GM13976 (cell line): ENCODE measurements around the gene SNTG2.

Source experiments
- DNase-seq: peaks from one replicate; pipeline ENCODE4 v3.0.0; 2012; ENCODE audit warnings: low spot score
- in situ Hi-C: fragments of 300-500 bp; cut with MboI; formaldehyde crosslinking; loops from one replicate; pipeline ENCODE4 v1.12.0; 2022; ENCODE audit warnings: low sequenced_read_pairs, mixed read lengths, inconsistent platforms; ENCODE audit not compliant: unreplicated experiment
- TF ChIP-seq, protein P1 (sequence below): IDR thresholded peaks from 2 replicates; pipeline ENCODE4 v1.5.1; 2012; ENCODE audit warnings: borderline replicate concordance, mild to moderate bottlenecking; ENCODE audit not compliant: insufficient read depth; ENCODE audit errors: extremely low read depth, missing control alignments, control extremely low read depth

The SNTG2 gene

DNA sequence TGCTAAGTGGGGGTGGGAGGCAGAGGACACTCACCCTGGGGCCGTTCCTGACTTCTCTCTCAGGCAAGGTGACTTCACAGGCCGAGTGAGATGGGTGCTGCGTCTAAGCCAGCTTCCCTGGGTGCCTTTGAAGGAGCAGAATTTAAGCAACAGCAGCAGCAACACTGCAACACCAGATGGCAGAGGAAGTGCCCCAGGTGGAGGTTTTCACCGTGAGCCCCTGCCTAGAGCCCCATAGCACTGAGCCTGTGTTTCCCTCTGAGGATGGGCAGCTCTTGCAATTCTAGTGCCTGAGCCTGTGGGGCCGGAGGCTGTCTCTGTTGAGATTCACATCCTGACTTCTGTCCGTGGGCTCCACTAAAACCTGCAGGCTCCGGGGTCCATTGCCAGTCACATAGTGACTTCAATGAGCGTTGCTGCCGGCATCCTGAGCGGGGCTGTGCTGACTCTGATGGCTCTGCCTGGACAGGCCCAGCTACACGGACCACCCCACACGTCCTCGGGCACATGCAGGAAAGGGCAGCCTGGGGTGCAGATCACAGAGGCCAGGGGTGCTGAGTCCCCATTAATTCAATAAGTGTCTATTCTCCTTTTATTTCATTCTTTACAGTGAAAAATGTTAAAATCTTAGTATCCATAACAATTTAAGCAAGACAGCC, 218.8 kb downstream of the SNTG2 start:
- in situ Hi-C loops = no loop called here

DNA sequence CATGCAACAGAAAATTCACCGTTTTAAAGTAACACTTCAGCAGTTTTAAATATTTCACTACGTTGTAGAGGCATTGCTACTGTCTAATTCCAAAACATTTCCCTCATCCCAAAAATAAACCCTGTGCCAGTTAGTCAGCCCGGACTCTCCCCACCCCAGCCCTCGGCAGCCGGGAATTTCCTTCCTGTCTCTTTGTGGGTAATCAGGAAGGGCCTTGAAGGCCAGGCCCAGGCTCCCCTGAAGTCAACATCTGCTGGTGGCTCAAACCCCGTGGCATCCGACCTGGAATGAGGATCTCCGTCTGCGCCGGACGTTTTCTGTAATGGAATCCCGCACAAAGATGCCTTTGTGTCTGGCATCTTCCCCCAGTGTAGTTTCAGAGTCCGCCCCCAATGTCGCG, 219.6 kb downstream of the SNTG2 start:
- in situ Hi-C loops = no loop called here
- TF ChIP-seq, protein P1, sequence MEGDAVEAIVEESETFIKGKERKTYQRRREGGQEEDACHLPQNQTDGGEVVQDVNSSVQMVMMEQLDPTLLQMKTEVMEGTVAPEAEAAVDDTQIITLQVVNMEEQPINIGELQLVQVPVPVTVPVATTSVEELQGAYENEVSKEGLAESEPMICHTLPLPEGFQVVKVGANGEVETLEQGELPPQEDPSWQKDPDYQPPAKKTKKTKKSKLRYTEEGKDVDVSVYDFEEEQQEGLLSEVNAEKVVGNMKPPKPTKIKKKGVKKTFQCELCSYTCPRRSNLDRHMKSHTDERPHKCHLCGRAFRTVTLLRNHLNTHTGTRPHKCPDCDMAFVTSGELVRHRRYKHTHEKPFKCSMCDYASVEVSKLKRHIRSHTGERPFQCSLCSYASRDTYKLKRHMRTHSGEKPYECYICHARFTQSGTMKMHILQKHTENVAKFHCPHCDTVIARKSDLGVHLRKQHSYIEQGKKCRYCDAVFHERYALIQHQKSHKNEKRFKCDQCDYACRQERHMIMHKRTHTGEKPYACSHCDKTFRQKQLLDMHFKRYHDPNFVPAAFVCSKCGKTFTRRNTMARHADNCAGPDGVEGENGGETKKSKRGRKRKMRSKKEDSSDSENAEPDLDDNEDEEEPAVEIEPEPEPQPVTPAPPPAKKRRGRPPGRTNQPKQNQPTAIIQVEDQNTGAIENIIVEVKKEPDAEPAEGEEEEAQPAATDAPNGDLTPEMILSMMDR = no peak
- DNase-seq = no peak

More for the DNA sequence above, 218.8 kb downstream of the SNTG2 start:
- TF ChIP-seq, protein P1 = no peak
- DNase-seq = no peak

DNA sequence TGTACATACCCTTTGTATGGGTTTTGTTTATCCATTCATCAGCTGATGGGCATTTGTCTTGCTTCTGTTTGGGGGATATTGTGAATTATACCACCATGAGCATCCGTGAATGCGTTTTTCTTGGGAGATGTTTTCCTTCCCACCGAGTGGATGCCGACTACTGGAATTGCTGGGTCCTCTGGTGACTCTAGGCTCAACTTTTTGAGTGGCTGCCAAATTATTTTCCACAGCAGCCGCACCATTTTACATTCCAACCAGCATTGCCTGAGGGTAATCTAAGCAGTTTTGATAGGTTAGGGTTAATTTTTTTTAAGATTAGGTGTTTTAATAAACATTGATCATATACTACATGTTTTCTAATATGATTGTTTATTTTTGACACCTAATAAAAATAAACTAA, 220.1 kb downstream of the SNTG2 start:
- no peak for DNase-seq
- TF ChIP-seq, protein P1 = no peak
- in situ Hi-C loops = no loop called here

DNA sequence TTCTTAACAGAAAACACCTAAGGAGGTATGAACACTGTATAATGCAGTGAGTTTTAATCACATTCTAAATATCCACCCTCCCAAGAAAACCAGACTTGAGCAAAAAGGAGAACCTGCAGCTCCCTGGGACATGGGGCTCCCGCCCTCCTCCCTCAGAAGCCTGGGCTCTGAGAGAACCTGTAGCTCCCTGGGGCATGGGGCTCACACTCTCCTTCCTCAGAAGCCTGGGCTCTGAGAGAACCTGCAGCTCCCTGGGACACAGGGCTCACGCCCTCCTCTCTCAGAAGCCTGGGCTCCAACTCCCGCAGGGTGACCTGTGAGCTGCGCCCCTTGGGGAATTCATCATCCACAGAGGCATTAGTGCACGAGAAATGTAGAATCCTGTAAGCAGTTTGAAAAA, 222.9 kb downstream of the SNTG2 start:
- no peak for DNase-seq
- TF ChIP-seq, protein P1 = no peak
- in situ Hi-C loops = no loop called here

DNA sequence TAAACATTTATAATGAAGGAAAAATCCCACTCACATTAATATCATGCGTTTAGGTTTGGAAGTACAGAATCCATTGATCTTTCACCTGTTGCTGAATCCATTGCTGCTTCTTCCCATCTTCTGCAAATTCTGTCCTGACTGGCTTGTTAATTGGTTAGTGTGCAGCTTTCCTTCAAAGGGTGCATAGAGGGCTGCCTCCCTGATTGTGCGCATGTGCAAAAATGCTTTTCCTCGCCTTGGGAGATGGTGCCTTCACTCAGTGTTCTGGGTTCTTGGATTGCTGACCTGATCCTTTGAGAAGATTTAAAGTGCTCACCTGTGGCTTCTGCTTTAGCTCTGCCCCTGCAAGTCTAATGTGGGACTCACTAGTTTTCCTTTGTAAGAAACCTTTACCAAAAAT, 231.2 kb downstream of the SNTG2 start:
- TF ChIP-seq, protein P1 = no peak
- no peak for DNase-seq
- in situ Hi-C loops = no loop called here

DNA sequence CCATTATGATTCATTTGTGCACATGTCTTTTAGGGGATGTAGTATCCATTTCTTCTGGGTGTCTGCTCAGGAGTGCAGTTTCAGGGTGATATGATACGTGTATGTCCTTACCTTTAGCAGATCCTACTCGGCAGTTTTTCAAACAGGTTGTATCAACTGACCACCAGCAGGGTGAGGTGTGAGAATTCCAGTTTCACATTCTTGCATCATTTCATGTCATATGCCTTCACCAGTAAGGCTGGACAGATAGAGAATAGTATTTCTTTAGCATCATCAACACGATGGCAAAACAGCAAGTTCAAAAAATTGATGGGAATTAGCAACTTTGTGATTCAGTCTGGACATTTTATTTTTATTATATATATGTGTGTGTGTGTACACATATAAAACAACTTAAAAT, 232.7 kb downstream of the SNTG2 start:
- no peak for DNase-seq
- TF ChIP-seq, protein P1 = no peak
- in situ Hi-C loops = no loop called here

DNA sequence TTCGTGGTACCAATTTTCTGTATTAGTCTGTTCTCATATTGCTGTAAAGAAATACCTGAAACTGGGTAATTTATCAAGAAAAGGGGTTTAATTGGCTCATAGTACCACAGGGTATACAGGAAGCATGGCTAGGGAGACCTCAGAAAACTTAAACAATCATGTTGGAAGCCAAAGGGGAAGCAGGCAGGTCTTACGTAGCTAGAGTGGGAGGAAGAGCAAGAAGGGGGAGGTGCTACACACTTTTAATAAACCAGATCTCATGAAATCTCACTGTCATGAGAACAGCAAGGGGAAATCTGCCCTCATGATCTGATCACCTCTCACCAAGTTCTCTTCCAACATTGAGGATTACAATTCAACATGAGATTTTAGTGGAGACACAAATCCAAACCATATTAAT, 235.8 kb downstream of the SNTG2 start:
- DNase-seq = no peak
- TF ChIP-seq, protein P1 = no peak
- in situ Hi-C loops = no loop called here
